Loucy (cell line): Measurements from ENCODE around the gene DNAAF8.

ENCODE experiments used
- H2AFZ ChIP-seq: fragments of 200-600 bp; sonication (generic); 2 replicates; pipeline ENCODE4 v1.6.0; 2016; ENCODE audit warnings: antibody characterized with exemption, mild to moderate bottlenecking, low read length, moderate library complexity
- H3F3A ChIP-seq: fragments of 200-600 bp; 2 replicates; pipeline ENCODE4 v1.6.0; 2016; ENCODE audit warnings: antibody characterized with exemption, low read depth, mild to moderate bottlenecking
- H3K27me3 ChIP-seq: fragments of 200-600 bp; sonication (generic); 2 replicates; pipeline ENCODE4 v1.6.1; 2014; ENCODE audit warnings: low read length, mild to moderate bottlenecking; ENCODE audit not compliant: insufficient read depth, poor library complexity, severe bottlenecking
- H3K36me3 ChIP-seq: fragments of 200-600 bp; sonication (generic); 2 replicates; pipeline ENCODE4 v1.6.1; 2016; ENCODE audit warnings: low read length; ENCODE audit not compliant: insufficient read depth
- H3K4me1 ChIP-seq: fragments of 200-600 bp; sonication (generic); 2 replicates; pipeline ENCODE4 v1.5.1; 2014; ENCODE audit warnings: low read length, mild to moderate bottlenecking; ENCODE audit not compliant: insufficient read depth, poor library complexity, severe bottlenecking
- H3K4me2 ChIP-seq: fragments of 200-600 bp; sonication (generic); 2 replicates; pipeline ENCODE4 v1.6.0; 2014; ENCODE audit warnings: antibody characterized with exemption, low read length, low read depth, mild to moderate bottlenecking; ENCODE audit not compliant: poor library complexity, severe bottlenecking
- H3K4me3 ChIP-seq: fragments of 200-600 bp; sonication (generic); 2 replicates; pipeline ENCODE4 v1.5.1; 2014; ENCODE audit warnings: low read length, mild to moderate bottlenecking, mixed read lengths; ENCODE audit not compliant: poor library complexity, severe bottlenecking
- H3K79me2 ChIP-seq: fragments of 200-600 bp; sonication (generic); 2 replicates; pipeline ENCODE4 v1.6.1; 2014; ENCODE audit warnings: low read length; ENCODE audit not compliant: insufficient read depth
- H3K9ac ChIP-seq: fragments of 200-600 bp; sonication (generic); 2 replicates; pipeline ENCODE4 v1.6.0; 2014; ENCODE audit warnings: mild to moderate bottlenecking, low read depth, low read length, moderate library complexity; ENCODE audit not compliant: poor library complexity, severe bottlenecking
- H3K9me2 ChIP-seq: fragments of 200-600 bp; sonication (generic); replicated peaks from 2 replicates; pipeline ENCODE4 v1.6.1; 2016; ENCODE audit warnings: low read depth, low read length, mixed read lengths
- H3K9me3 ChIP-seq: fragments of 200-600 bp; sonication (generic); 2 replicates; pipeline ENCODE4 v1.6.1; 2014; ENCODE audit warnings: mild to moderate bottlenecking, antibody characterized with exemption, low read length, low read depth; ENCODE audit not compliant: insufficient read depth
- H4K20me1 ChIP-seq: fragments of 200-600 bp; sonication (generic); 2 replicates; pipeline ENCODE4 v1.6.0; 2014; ENCODE audit warnings: antibody characterized with exemption, low read length, mild to moderate bottlenecking; ENCODE audit not compliant: insufficient read depth, poor library complexity, severe bottlenecking
- EZH2phosphoT487 ChIP-seq: fragments of 200-600 bp; IDR thresholded peaks from 2 replicates; pipeline ENCODE4 v1.6.1; 2018; ENCODE audit warnings: antibody characterized with exemption, mild to moderate bottlenecking, moderate library complexity, borderline replicate concordance
- TF ChIP-seq, protein P1 (sequence below): fragments of 200-600 bp; sonication (generic); conservative IDR thresholded peaks from 2 replicates; pipeline ENCODE4 v1.5.1; 2014; ENCODE audit warnings: mild to moderate bottlenecking, antibody characterized with exemption, low read length

Gene DNAAF8

DNA sequence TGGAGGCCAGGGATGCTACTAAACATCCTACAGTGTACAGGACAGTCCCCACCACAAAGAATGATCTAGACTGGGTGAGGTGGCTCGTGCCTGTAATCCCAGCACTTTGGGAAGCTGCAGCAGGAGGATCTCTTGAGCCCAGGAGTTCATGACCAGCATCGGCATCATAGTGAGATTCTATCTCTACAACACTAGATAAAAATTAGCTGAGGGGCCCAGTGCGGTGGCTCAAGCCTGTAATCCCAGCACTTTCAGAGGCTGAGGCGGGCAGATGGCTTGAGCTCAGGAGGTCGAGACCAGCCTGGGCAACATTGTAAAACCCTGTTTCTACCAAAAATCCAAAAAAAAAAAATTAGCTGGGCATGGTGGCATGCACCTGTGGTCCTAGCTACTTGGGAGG lies 38.0 kb downstream of the DNAAF8 start:
- H3K9me2 ChIP-seq: no peaks in the 10 kb centered on the region

DNA sequence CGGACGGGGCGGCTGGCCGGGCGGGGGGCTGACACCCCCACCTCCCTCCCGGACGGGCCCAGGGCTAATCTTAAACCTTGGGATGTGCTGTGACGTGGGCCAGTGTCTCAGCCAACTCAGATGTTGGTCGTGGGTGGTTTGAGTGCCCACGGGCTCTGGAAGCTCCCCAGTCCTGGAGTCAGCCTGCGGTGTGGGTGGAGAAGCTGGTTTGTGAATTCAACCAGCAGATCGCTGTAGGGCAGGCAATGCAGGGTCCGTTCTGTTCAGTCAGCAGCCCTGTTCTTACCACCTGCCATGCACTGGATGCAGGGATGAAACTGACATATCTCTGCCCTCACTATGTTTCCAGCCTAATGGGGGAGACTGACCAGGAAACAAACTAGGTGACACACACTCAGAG lies 40.7 kb downstream of the DNAAF8 start:
- no peak for TF ChIP-seq EZH2phosphoT487
- TF ChIP-seq, protein P1, sequence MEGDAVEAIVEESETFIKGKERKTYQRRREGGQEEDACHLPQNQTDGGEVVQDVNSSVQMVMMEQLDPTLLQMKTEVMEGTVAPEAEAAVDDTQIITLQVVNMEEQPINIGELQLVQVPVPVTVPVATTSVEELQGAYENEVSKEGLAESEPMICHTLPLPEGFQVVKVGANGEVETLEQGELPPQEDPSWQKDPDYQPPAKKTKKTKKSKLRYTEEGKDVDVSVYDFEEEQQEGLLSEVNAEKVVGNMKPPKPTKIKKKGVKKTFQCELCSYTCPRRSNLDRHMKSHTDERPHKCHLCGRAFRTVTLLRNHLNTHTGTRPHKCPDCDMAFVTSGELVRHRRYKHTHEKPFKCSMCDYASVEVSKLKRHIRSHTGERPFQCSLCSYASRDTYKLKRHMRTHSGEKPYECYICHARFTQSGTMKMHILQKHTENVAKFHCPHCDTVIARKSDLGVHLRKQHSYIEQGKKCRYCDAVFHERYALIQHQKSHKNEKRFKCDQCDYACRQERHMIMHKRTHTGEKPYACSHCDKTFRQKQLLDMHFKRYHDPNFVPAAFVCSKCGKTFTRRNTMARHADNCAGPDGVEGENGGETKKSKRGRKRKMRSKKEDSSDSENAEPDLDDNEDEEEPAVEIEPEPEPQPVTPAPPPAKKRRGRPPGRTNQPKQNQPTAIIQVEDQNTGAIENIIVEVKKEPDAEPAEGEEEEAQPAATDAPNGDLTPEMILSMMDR: no peak
- Histone ChIP-seq H3K36me3 (no peaks in the 10 kb centered on the region), H3K4me1 (no peaks in the 10 kb centered on the region), H2AFZ (no peak overlapping the region), H3K9ac (no peak overlapping the region), H4K20me1 (no peaks in the 10 kb centered on the region), H3K4me2 (no peak overlapping the region), H3K4me3 (no peak overlapping the region), H3F3A (no peaks in the 10 kb centered on the region), H3K27me3 (no peaks in the 10 kb centered on the region), H3K9me3 (no peaks in the 10 kb centered on the region), H3K79me2 (no peaks in the 10 kb centered on the region), H3K9me2 (no peaks in the 10 kb centered on the region)

More for the DNA sequence above, 38.0 kb downstream of the DNAAF8 start:
- H3K9me3 ChIP-seq: no peaks in the 10 kb centered on the region
- H3K4me3 ChIP-seq: no peak overlapping the region
- TF ChIP-seq, protein P1: no peak
- no peak for TF ChIP-seq EZH2phosphoT487
- no peaks in the 10 kb centered on the region for H3F3A ChIP-seq
- no peaks in the 10 kb centered on the region for H4K20me1 ChIP-seq
- H3K27me3 ChIP-seq: no peaks in the 10 kb centered on the region
- H3K4me1 ChIP-seq: no peaks in the 10 kb centered on the region
- no peaks in the 10 kb centered on the region for H3K79me2 ChIP-seq
- no peaks in the 10 kb centered on the region for H3K36me3 ChIP-seq
- H3K4me2 ChIP-seq: no peak overlapping the region
- no peak overlapping the region for H2AFZ ChIP-seq
- H3K9ac ChIP-seq: no peak overlapping the region

DNA sequence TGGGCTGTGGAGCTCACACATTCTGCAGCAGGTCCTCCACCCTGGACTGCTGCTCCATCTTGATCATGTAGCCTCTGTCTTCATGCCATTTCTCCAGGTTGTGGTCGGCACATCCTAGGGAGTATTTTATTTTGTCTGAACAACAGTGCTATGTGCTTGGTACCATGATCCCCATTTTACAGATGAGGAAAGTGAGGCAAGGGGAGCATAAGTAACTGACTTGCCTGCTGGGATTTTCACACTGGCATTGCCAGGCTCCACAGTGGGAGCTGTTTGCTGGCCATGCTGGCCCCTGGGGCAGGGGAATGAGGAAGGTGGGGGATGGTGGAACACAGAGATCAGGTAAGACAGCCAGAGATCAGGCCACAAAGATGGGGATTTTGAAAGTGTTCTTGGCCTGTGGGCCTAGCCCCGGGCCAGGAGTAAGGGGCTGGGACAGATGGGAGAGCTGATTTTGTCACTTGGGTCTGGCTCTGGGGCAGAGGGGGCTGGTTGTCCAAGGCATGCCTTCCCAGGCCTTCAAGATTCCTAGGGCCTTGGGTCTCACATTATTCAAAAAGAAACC lies 41.9 kb downstream of the DNAAF8 start:
- no peak for TF ChIP-seq EZH2phosphoT487
- TF ChIP-seq, protein P1: no peak
- Histone ChIP-seq H3K9me3 (no peaks in the 10 kb centered on the region), H4K20me1 (no peaks in the 10 kb centered on the region), H2AFZ (no peak overlapping the region), H3K79me2 (no peaks in the 10 kb centered on the region), H3K4me3 (no peak overlapping the region), H3K9me2 (no peaks in the 10 kb centered on the region), H3F3A (no peaks in the 10 kb centered on the region), H3K4me1 (no peaks in the 10 kb centered on the region), H3K36me3 (no peaks in the 10 kb centered on the region), H3K27me3 (no peaks in the 10 kb centered on the region), H3K4me2 (no peak overlapping the region), H3K9ac (no peak overlapping the region)
